ENCODE measurements around the gene NRIP1.

Gene NRIP1

GRCh38 chr21:15071009-15071408 is 6.2 kb upstream of the NRIP1 start:
- H3K27ac ChIP-seq, result no peak overlapping the region
- no peak for DNase-seq (ENCODE audit: low read depth, low spot score)

GRCh38 chr21:15066123-15066575 is 1.3 kb upstream of the NRIP1 start:
- peak overlapping the region; percentile 92 for H3K27ac ChIP-seq
- DNase-seq (ENCODE audit: low read depth, low spot score), result no peak

GRCh38 chr21:15065392-15066122 is 757 bp upstream of the NRIP1 start:
- DNase-seq (ENCODE audit: low read depth, low spot score), result no peak
- H3K27ac ChIP-seq, result peak overlapping the region; percentile 92

GRCh38 chr21:15063814-15064575 is 805 bp downstream of the NRIP1 start:
- H3K27ac ChIP-seq, result peak overlapping the region; percentile 92
- no peak for DNase-seq (ENCODE audit: low read depth, low spot score)

- DNase-seq (ENCODE audit: low read depth, low spot score), result no peak
These were observed 1.6 kb downstream of the NRIP1 start for GRCh38 chr21:15063081-15063813.

GRCh38 chr21:15062606-15062965 is 2.2 kb downstream of the NRIP1 start:
- peak overlapping the region; percentile 92 for H3K27ac ChIP-seq

More at GRCh38 chr21:15063081-15063813, 1.6 kb downstream of the NRIP1 start:
- H3K27ac ChIP-seq, result peak overlapping the region; percentile 92

GRCh38 chr21:15061747-15062605 is 2.8 kb downstream of the NRIP1 start:
- DNase-seq (ENCODE audit: low read depth, low spot score), result no peak
- peak overlapping the region; percentile 92 for H3K27ac ChIP-seq

More at GRCh38 chr21:15062606-15062965, 2.2 kb downstream of the NRIP1 start:
- no peak for DNase-seq (ENCODE audit: low read depth, low spot score)

GRCh38 chr21:15061279-15061678 is 3.5 kb downstream of the NRIP1 start:
- H3K27ac ChIP-seq, result peak overlapping the region; percentile 92
- no peak for DNase-seq (ENCODE audit: low read depth, low spot score)

- no peak for DNase-seq (ENCODE audit: low read depth, low spot score)
- peak overlapping the region; percentile 92 for H3K27ac ChIP-seq
These were observed 4.1 kb downstream of the NRIP1 start for GRCh38 chr21:15060543-15061175.

- no peak overlapping the region for H3K27ac ChIP-seq
- no peak for DNase-seq (ENCODE audit: low read depth, low spot score)
These were observed 5.4 kb downstream of the NRIP1 start for GRCh38 chr21:15059397-15059796.

- H3K27ac ChIP-seq, result no peak overlapping the region
- DNase-seq (ENCODE audit: low read depth, low spot score), result no peak
These were observed 5.9 kb downstream of the NRIP1 start for GRCh38 chr21:15058854-15059263.

- H3K27ac ChIP-seq, result no peak overlapping the region
- no peak for DNase-seq (ENCODE audit: low read depth, low spot score)
These were observed 7.5 kb downstream of the NRIP1 start for GRCh38 chr21:15057285-15057684.

- DNase-seq (ENCODE audit: low read depth, low spot score), result no peak
- H3K27ac ChIP-seq, result no peak overlapping the region
These were observed 10.1 kb downstream of the NRIP1 start for GRCh38 chr21:15054606-15055239.

GRCh38 chr21:15054089-15054488 is 10.7 kb downstream of the NRIP1 start:
- DNase-seq (ENCODE audit: low read depth, low spot score), result no peak
- H3K27ac ChIP-seq, result no peak overlapping the region

- H3K27ac ChIP-seq, result no peak overlapping the region
- no peak for DNase-seq (ENCODE audit: low read depth, low spot score)
These were observed 11.3 kb downstream of the NRIP1 start for GRCh38 chr21:15053500-15053899.

GRCh38 chr21:15052459-15052763 is 12.4 kb downstream of the NRIP1 start:
- H3K27ac ChIP-seq, result no peak overlapping the region

GRCh38 chr21:15051644-15052458 is 12.9 kb downstream of the NRIP1 start:
- DNase-seq (ENCODE audit: low read depth, low spot score), result no peak
- H3K27ac ChIP-seq, result no peak overlapping the region

More at GRCh38 chr21:15052459-15052763, 12.4 kb downstream of the NRIP1 start:
- DNase-seq (ENCODE audit: low read depth, low spot score), result no peak
